ENCODE measurements around the gene FBXL22.
"Not testable (repeated sequence)": the region's sequence is repeated elsewhere in the genome, so short reads cannot be mapped to it uniquely, and the experiment has no call there.

The FBXL22 gene

DNA sequence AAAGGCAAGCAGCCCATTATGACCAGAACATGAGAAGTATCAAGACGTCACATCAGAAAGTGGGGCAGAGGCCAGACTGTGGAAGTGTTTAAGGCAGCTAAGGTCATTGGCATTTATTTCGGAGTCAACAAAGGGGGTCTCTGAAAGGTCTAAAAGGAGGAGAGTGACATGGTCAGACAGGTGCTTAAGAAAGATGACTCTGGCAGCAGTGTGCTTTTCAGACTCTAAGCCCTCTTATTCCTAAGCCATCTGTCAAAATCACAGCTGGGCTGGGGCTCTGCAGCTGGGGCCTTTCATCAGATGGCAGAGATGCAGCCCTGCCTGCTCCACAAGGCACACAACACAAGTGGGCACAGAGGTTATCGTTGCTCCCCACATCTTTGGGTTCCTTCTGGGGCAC is 14.0 kb downstream of the FBXL22 start:
- no peak for TF ChIP-seq SPI1 (IDR thresholded peaks at IDR 0.05; ENCODE audit: borderline replicate concordance, low read depth)
- no peak for TF ChIP-seq GABPA (IDR thresholded peaks at IDR 0.05; ENCODE audit: low read depth)
- TF ChIP-seq POLR2AphosphoS5 (IDR thresholded peaks at IDR 0.05; ENCODE audit: low read depth), result no peak
- TF ChIP-seq, protein P1, sequence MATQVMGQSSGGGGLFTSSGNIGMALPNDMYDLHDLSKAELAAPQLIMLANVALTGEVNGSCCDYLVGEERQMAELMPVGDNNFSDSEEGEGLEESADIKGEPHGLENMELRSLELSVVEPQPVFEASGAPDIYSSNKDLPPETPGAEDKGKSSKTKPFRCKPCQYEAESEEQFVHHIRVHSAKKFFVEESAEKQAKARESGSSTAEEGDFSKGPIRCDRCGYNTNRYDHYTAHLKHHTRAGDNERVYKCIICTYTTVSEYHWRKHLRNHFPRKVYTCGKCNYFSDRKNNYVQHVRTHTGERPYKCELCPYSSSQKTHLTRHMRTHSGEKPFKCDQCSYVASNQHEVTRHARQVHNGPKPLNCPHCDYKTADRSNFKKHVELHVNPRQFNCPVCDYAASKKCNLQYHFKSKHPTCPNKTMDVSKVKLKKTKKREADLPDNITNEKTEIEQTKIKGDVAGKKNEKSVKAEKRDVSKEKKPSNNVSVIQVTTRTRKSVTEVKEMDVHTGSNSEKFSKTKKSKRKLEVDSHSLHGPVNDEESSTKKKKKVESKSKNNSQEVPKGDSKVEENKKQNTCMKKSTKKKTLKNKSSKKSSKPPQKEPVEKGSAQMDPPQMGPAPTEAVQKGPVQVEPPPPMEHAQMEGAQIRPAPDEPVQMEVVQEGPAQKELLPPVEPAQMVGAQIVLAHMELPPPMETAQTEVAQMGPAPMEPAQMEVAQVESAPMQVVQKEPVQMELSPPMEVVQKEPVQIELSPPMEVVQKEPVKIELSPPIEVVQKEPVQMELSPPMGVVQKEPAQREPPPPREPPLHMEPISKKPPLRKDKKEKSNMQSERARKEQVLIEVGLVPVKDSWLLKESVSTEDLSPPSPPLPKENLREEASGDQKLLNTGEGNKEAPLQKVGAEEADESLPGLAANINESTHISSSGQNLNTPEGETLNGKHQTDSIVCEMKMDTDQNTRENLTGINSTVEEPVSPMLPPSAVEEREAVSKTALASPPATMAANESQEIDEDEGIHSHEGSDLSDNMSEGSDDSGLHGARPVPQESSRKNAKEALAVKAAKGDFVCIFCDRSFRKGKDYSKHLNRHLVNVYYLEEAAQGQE (IDR thresholded peaks at IDR 0.05; ENCODE audit: insufficient replicate concordance, low read depth), result no peak
- TF ChIP-seq, protein P2, sequence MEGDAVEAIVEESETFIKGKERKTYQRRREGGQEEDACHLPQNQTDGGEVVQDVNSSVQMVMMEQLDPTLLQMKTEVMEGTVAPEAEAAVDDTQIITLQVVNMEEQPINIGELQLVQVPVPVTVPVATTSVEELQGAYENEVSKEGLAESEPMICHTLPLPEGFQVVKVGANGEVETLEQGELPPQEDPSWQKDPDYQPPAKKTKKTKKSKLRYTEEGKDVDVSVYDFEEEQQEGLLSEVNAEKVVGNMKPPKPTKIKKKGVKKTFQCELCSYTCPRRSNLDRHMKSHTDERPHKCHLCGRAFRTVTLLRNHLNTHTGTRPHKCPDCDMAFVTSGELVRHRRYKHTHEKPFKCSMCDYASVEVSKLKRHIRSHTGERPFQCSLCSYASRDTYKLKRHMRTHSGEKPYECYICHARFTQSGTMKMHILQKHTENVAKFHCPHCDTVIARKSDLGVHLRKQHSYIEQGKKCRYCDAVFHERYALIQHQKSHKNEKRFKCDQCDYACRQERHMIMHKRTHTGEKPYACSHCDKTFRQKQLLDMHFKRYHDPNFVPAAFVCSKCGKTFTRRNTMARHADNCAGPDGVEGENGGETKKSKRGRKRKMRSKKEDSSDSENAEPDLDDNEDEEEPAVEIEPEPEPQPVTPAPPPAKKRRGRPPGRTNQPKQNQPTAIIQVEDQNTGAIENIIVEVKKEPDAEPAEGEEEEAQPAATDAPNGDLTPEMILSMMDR (IDR thresholded peaks at IDR 0.05; ENCODE audit: insufficient read depth, low read length), result no peak
- Histone ChIP-seq H3K27me3 (ENCODE audit: insufficient read depth, poor library complexity, severe bottlenecking) (no peaks in the 10 kb centered on the region), H3K27ac (replicated peaks) (no peak overlapping the region; the same call in 1 of the 2 replicates), H3K4me3 (replicated peaks; ENCODE audit: insufficient read depth, low read length) (no peak overlapping the region)
- no peak for DNase-seq (ENCODE audit: low read depth in 1 of 2, low spot score in 1 of 2)

DNA sequence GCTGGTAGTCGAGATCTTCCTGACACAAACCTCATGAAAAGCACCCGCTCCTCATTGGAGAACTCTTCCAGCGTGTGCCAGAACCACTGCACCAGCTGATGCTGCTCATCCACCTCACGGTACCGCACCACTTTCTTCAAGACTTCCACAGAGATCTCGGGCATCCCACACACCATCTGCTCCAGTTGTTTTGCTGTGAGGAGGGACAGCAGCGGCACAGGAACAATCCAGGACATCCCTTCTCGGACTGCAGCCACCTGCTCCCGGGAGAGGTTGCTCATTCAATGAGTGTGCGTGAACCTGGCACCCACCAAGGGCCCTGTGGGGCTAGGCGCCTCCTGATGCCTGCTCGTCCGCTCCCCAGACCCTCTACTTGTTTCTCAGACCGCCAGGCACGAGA is 15.1 kb downstream of the FBXL22 start:
- TF ChIP-seq, protein P2 (IDR thresholded peaks at IDR 0.05; ENCODE audit: insufficient read depth, low read length), result no peak
- TF ChIP-seq POLR2AphosphoS5 (IDR thresholded peaks at IDR 0.05; ENCODE audit: low read depth) (no peak), GABPA (IDR thresholded peaks at IDR 0.05; ENCODE audit: low read depth) (no peak), SPI1 (IDR thresholded peaks at IDR 0.05; ENCODE audit: borderline replicate concordance, low read depth) (no peak)
- TF ChIP-seq, protein P1 (IDR thresholded peaks at IDR 0.05; ENCODE audit: insufficient replicate concordance, low read depth), result no peak
- DNase-seq (ENCODE audit: low read depth in 1 of 2, low spot score in 1 of 2), result no peak
- no peak overlapping the region for H3K4me3 ChIP-seq (replicated peaks; ENCODE audit: insufficient read depth, low read length)
- H3K27me3 ChIP-seq (ENCODE audit: insufficient read depth, poor library complexity, severe bottlenecking), result no peaks in the 10 kb centered on the region
- H3K27ac ChIP-seq (replicated peaks), result no peak overlapping the region

DNA sequence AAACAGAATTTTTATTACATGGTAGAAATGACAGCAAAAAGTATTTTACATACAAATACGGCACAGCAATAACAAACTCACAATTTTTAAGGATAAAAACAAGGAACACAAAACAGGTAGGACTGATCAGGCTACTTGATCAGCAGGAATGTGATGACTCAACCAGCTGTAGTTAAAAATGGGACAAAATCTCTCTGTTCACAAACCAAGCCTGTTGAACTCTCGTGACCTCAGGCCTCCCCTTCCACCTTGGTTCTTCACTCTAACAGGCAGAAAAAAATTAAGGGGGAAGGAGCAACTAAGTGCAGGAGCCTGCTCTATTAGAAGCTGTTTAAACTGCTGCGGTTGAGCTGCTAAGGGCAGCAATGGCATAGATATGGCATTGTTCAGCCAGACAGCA is 18.7 kb downstream of the FBXL22 start:
- Histone ChIP-seq H3K27me3 (ENCODE audit: insufficient read depth, poor library complexity, severe bottlenecking) (no peaks in the 10 kb centered on the region), H3K27ac (replicated peaks) (no peak overlapping the region), H3K4me3 (replicated peaks; ENCODE audit: insufficient read depth, low read length) (no peak overlapping the region)
- no peak for DNase-seq (ENCODE audit: low read depth in 1 of 2, low spot score in 1 of 2)
- TF ChIP-seq POLR2AphosphoS5 (IDR thresholded peaks at IDR 0.05; ENCODE audit: low read depth) (no peak), GABPA (IDR thresholded peaks at IDR 0.05; ENCODE audit: low read depth) (no peak)
- TF ChIP-seq, protein P1 (IDR thresholded peaks at IDR 0.05; ENCODE audit: insufficient replicate concordance, low read depth), result no peak
- TF ChIP-seq, protein P2 (IDR thresholded peaks at IDR 0.05; ENCODE audit: insufficient read depth, low read length), result no peak

DNA sequence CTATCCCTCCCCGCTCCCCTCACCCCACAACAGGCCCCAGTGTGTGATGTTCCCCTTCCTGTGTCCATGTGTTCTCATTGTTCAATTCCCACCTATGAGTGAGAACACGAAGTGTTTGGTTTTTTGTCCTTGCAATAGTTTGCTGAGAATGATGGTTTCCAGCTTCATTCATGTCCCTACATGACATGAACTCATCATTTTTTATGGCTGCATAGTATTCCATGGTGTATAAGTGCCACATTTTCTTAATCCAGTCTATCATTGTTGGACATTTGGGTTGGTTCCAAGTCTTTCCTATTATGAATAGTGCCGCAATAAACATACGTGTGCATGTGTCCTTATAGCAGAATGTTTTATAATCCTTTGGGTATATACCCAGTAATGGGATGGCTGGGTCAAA is 20.0 kb downstream of the FBXL22 start:
- H3K27ac ChIP-seq (replicated peaks); H3K4me3 ChIP-seq (replicated peaks; ENCODE audit: insufficient read depth, low read length); DNase-seq (ENCODE audit: low read depth in 1 of 2, low spot score in 1 of 2); H3K27me3 ChIP-seq (ENCODE audit: insufficient read depth, poor library complexity, severe bottlenecking): not testable (repeated sequence)

DNA sequence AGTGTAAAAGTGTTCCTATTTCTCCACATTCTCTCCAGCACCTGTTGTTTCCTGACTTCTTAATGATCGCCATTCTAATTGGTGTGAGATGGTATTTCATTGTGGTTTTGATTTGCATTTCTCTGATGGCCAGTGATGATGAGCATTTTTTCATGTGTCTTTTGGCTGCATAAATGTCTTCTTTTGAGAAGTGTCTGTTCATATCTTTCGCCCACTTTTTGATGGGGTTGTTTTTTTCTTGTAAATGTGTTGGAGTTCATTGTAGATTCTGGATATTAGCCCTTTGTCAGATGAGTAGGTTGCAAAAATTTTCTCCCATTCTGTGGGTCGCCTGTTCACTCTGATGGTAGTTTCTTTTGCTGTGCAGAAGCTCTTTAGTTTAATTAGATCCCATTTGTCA is 20.4 kb downstream of the FBXL22 start:
- not testable (repeated sequence) for DNase-seq (ENCODE audit: low read depth in 1 of 2, low spot score in 1 of 2); H3K27ac ChIP-seq (replicated peaks); H3K4me3 ChIP-seq (replicated peaks; ENCODE audit: insufficient read depth, low read length); H3K27me3 ChIP-seq (ENCODE audit: insufficient read depth, poor library complexity, severe bottlenecking)

DNA sequence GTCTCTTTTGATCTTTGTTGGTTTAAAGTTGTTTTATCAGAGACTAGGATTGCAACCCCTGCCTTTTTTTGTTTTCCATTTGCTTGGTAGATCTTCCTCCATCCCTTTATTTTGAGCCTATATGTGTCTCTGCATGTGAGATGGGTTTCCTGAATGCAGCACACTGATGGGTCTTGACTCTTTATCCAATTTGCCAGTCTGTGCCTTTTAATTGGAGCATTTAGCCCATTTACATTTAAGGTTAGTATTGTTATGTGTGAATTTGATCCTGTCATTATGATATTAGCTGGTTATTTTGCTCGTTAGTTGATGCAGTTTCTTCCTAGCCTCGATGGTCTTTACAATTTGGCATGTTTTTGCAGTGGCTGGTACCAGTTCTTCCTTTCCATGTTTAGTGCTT is 23.6 kb downstream of the FBXL22 start:
- H3K27me3 ChIP-seq (ENCODE audit: insufficient read depth, poor library complexity, severe bottlenecking); H3K4me3 ChIP-seq (replicated peaks; ENCODE audit: insufficient read depth, low read length); DNase-seq (ENCODE audit: low read depth in 1 of 2, low spot score in 1 of 2); H3K27ac ChIP-seq (replicated peaks): not testable (repeated sequence)
